ENCODE results near the gene CHCHD3. TPM values are rescaled to one million over a fixed set of nuclear protein-coding genes. Genes with fewer than 3 reads are reported as not detected.

CHCHD3 gene
- total RNA-seq, 4 donors from 2014 or later = 54.0 to 88.6 (median 61.3) TPM

DNA sequence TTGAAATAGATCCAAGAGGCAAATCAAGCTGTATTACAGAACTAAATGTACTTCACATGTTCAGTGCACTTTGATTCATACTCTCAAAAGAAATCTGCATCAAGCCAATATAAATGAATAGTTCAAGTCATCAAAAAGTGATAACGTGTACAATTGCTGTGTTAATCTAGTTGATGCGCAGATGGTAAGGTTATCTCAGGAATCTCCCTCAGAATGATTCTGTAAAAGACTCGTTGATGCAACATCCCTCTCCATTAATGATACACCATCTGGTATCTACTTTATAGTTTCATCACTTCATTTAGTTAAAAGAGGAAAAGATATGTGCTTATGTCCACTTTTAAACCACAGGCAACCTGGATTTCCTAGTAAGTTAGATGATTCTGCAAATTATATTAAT, 200.6 kb downstream of the CHCHD3 start:
- ATAC-seq = no peak
- H3K27ac ChIP-seq = no peak overlapping the region
- 86 to 90% methylated on average over 3 of the region's 3 CpGs for WGBS, 2 donors (ENCODE audit: low coverage in 1 of 2)
- H3K36me3 ChIP-seq = peaks cover 0 to 12% of the 10 kb centered on the region in 2 donors
- H3K27me3 ChIP-seq = no peaks in the 10 kb centered on the region
- no peaks in the 10 kb centered on the region for H3K9me3 ChIP-seq
- no peak overlapping the region for H3K4me3 ChIP-seq
- no peak for TF ChIP-seq CTCF (IDR thresholded peaks at IDR 0.05)
- TF ChIP-seq POLR2AphosphoS5 (IDR thresholded peaks at IDR 0.05) = no peak
- no peak for TF ChIP-seq POLR2A (IDR thresholded peaks at IDR 0.05)
- TF ChIP-seq EP300 (IDR thresholded peaks at IDR 0.05) = no peak
- peaks cover 0 to 15% (median 0%) of the 10 kb centered on the region in 3 donors for H3K4me1 ChIP-seq

GRCh38 chr7:132879579-132879978, 202.3 kb downstream of the CHCHD3 start:
- Histone ChIP-seq H3K36me3 (peaks cover 0 to 4% of the 10 kb centered on the region in 2 donors), H3K4me1 (peaks cover 0 to 15% (median 0%) of the 10 kb centered on the region in 3 donors), H3K27me3 (no peaks in the 10 kb centered on the region), H3K9me3 (no peaks in the 10 kb centered on the region), H3K4me3 (no peak overlapping the region), H3K27ac (no peak overlapping the region)
- ATAC-seq = no peak
- 85 to 96% methylated on average over 3 to 5 of the region's 7 CpGs for WGBS, 2 donors (ENCODE audit: low coverage in 1 of 2)
- TF ChIP-seq EP300 (IDR thresholded peaks at IDR 0.05) (no peak), POLR2AphosphoS5 (IDR thresholded peaks at IDR 0.05) (no peak), POLR2A (IDR thresholded peaks at IDR 0.05) (no peak)

DNA sequence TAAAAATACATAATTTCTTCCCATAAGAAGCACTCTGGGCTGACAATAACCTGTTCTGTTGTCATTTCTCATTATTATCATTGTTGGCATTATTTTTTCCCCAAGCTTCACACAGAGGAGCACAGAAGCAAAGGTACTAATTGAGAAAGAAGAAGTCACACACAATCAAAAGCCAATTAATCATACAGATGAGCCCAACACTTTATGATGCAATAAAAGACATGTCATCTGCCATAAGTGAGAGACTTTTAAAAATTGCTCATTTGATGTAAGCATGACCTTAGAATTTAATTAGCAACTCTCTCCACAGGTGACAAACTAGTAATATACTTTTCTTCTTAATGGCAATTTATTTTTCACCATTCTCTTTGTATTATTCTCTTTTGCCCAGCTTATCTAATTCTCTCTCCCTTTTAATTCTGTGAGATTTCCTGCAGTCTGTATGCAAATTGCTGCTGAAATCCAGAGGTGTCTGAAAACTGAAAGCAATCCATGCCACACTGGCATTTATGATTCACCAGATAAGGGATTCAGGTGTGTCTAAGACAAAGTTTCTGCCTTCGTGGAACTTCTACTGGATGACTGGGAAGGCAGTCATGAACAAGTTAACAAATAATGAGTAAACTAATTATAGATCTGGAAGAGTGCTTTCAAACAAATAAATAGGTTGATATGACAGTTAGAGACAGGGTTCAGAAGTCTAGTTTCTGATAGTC, 203.5 kb downstream of the CHCHD3 start:
- Histone ChIP-seq H3K4me3 (no peak overlapping the region), H3K27ac (no peak overlapping the region), H3K9me3 (no peaks in the 10 kb centered on the region), H3K4me1 (peaks cover 0 to 15% (median 0%) of the 10 kb centered on the region in 3 donors), H3K27me3 (no peaks in the 10 kb centered on the region), H3K36me3 (no peaks in the 10 kb centered on the region)
- no peak for TF ChIP-seq CTCF (IDR thresholded peaks at IDR 0.05)
- no peak for TF ChIP-seq EP300 (IDR thresholded peaks at IDR 0.05)
- no peak for TF ChIP-seq POLR2AphosphoS5 (IDR thresholded peaks at IDR 0.05)
- 55% methylated on average over 1 of the region's 1 CpG; no CpG with 5 or more reads in 1 of the 2 donors for WGBS, 2 donors (ENCODE audit: low coverage in 1 of 2)
- ATAC-seq = no peak

DNA sequence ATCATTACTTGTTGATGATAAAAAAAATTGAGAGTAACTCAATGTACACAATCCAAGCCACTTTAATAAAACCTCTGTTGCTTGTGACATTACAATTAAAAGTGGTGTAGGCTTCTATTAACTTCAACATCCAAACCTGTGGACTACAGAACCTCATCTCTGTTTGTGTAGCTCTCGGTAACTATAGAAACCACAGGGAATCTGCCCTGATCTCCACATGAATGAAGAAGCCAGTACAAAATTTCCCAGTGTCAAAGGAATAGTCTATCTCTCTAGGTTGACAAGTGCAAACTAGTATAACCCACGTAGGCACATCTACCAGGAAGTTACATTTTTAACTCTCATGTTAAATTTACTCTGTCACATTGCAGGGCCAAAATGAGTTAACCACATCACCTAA, 204.3 kb downstream of the CHCHD3 start:
- H3K36me3 ChIP-seq = no peaks in the 10 kb centered on the region
- no peaks in the 10 kb centered on the region for H3K9me3 ChIP-seq
- no peaks in the 10 kb centered on the region for H3K27me3 ChIP-seq
- no peak overlapping the region for H3K4me3 ChIP-seq
- no peak for TF ChIP-seq EP300 (IDR thresholded peaks at IDR 0.05)
- no peak for TF ChIP-seq CTCF (IDR thresholded peaks at IDR 0.05)
- no peak for TF ChIP-seq POLR2A (IDR thresholded peaks at IDR 0.05)
- no peak for TF ChIP-seq POLR2AphosphoS5 (IDR thresholded peaks at IDR 0.05)
- no peak for ATAC-seq
- H3K27ac ChIP-seq = no peak overlapping the region
- WGBS, 2 donors (ENCODE audit: low coverage in 1 of 2) = 69 to 92% methylated on average over 2 of the region's 2 CpGs
- H3K4me1 ChIP-seq = peaks cover 0 to 15% (median 0%) of the 10 kb centered on the region in 3 donors

- H3K27me3 ChIP-seq = no peaks in the 10 kb centered on the region
Measured at GRCh38 chr7:132876576-132876975, 205.3 kb downstream of the CHCHD3 start.

GRCh38 chr7:132872034-132872433, 209.9 kb downstream of the CHCHD3 start:
- Histone ChIP-seq H3K4me3 (no peak overlapping the region), H3K9me3 (no peaks in the 10 kb centered on the region), H3K27me3 (no peaks in the 10 kb centered on the region), H3K27ac (no peak overlapping the region), H3K36me3 (no peaks in the 10 kb centered on the region), H3K4me1 (no peaks in the 10 kb centered on the region)
- TF ChIP-seq POLR2AphosphoS5 (IDR thresholded peaks at IDR 0.05) (no peak), EP300 (IDR thresholded peaks at IDR 0.05) (no peak), CTCF (IDR thresholded peaks at IDR 0.05) (no peak), POLR2A (IDR thresholded peaks at IDR 0.05) (no peak)
- ATAC-seq = no peak
- WGBS, 2 donors (ENCODE audit: low coverage in 1 of 2) = 87 to 88% methylated on average over 5 of the region's 5 CpGs

More at GRCh38 chr7:132876576-132876975, 205.3 kb downstream of the CHCHD3 start:
- Histone ChIP-seq H3K9me3 (no peaks in the 10 kb centered on the region), H3K4me1 (peaks cover 0 to 15% (median 0%) of the 10 kb centered on the region in 3 donors), H3K27ac (no peak overlapping the region), H3K36me3 (no peaks in the 10 kb centered on the region), H3K4me3 (no peak overlapping the region)
- WGBS, 2 donors (ENCODE audit: low coverage in 1 of 2) = 86 to 92% methylated on average over 1 of the region's 1 CpG
- ATAC-seq = no peak
- TF ChIP-seq POLR2AphosphoS5 (IDR thresholded peaks at IDR 0.05) = no peak
- TF ChIP-seq POLR2A (IDR thresholded peaks at IDR 0.05) = no peak
